Endothelial cell of umbilical vein (primary cell): Measurements from ENCODE around the gene MVB12B. TPM values are rescaled to one million over a fixed set of nuclear protein-coding genes. Genes with fewer than 3 reads are reported as not detected.

Source experiments
- BruUV-seq: library from RNA; stranded (reverse); fragments of 400-500 nt; replicated peaks from 2 replicates; lab custom pipeline; 2021; lab: Mats Ljungman, UMichigan
- CTCF ChIA-PET: fragments of 300-600, 350-600 bp; sonication (Branson Sonifier 250); formaldehyde crosslinking; loops from one replicate; lab custom pipeline; 2021; ENCODE audit warnings: antibody characterized with exemption, inconsistent platforms; lab: Charles Lee
- POLR2A ChIA-PET: fragments of 300-600, 350-600 bp; sonication (Branson Sonifier 250); formaldehyde crosslinking; loops from one replicate; lab custom pipeline; 2021; ENCODE audit warnings: antibody characterized with exemption, inconsistent platforms; lab: Charles Lee
- DNase-seq: peaks from one replicate; pipeline ENCODE4 v3.0.0-alpha.2; 2011; ENCODE audit warnings: low read depth, low spot score
- FAIRE-seq: peaks from 2 replicates; lab custom pipeline; 2011; peaks lifted over from hg19 to GRCh38; lab: Jason Lieb, UNC
- H2AFZ ChIP-seq: 2 replicates; pipeline ENCODE4 v1.6.0; 2012; ENCODE audit warnings: low read depth, low read length, control low read depth, inconsistent platforms
- H3K27ac ChIP-seq: 2 replicates; pipeline ENCODE4 v1.5.1; 2011; ENCODE audit warnings: low read depth, mild to moderate bottlenecking, control low read depth, low read length, moderate library complexity; ENCODE audit not compliant: insufficient read depth
- H3K27me3 ChIP-seq, 2 experiments: 2 replicates each; pipeline versions ENCODE4 v1.6.0 to v1.6.1; 2011; ENCODE audit warnings: low read length in 2 of 2, mixed read lengths in 1 of 2; ENCODE audit not compliant: control insufficient read depth in 2 of 2, insufficient read depth in 2 of 2
- H3K36me3 ChIP-seq, 2 experiments: 2 replicates in 1 of 2; 3 replicates in 1 of 2; pipeline ENCODE4 v1.5.1; 2011; ENCODE audit warnings: low read length in 2 of 2, mild to moderate bottlenecking in 1 of 2, moderate library complexity in 1 of 2; ENCODE audit not compliant: control insufficient read depth in 2 of 2, insufficient read depth in 2 of 2; ENCODE audit errors: extremely low read depth in 1 of 2
- H3K4me1 ChIP-seq: 3 replicates; pipeline ENCODE4 v1.5.1; 2011; ENCODE audit warnings: mild to moderate bottlenecking, low read length; ENCODE audit not compliant: control insufficient read depth, insufficient read depth; ENCODE audit errors: extremely low read depth
- H3K4me2 ChIP-seq: 2 replicates; pipeline ENCODE4 v1.6.1; 2011; ENCODE audit warnings: low read length, control low read depth, mixed read lengths; ENCODE audit not compliant: insufficient read depth
- H3K4me3 ChIP-seq, 3 experiments: fragments of 200-600 bp in 1 of 3; sonication (generic), shearing (Covaris generic) in 1 of 3; replicated peaks in 1 of 3; 2 replicates each; pipeline ENCODE4 v1.5.1; 2011 to 2016; ENCODE audit warnings: control low read depth in 3 of 3, low read length in 3 of 3, mild to moderate bottlenecking in 2 of 3, inconsistent platforms in 1 of 3, low read depth in 1 of 3, moderate library complexity in 1 of 3; ENCODE audit not compliant: insufficient read depth in 1 of 3
- H3K79me2 ChIP-seq: 2 replicates; pipeline ENCODE4 v1.6.0; 2012; ENCODE audit warnings: low read length, inconsistent platforms; ENCODE audit not compliant: control insufficient read depth, insufficient read depth
- H3K9ac ChIP-seq: replicated peaks from 2 replicates; pipeline ENCODE3; 2011; ENCODE audit warnings: low read length, control low read depth; ENCODE audit not compliant: insufficient read depth; ENCODE audit errors: extremely low read depth
- H3K9me1 ChIP-seq: replicated peaks from 3 replicates; pipeline ENCODE4 v1.6.0; 2011; ENCODE audit warnings: mild to moderate bottlenecking, low read length; ENCODE audit not compliant: control insufficient read depth, insufficient read depth; ENCODE audit errors: extremely low read depth
- H3K9me3 ChIP-seq: replicated peaks from 2 replicates; pipeline ENCODE4 v1.5.1; 2012; ENCODE audit warnings: low read length, inconsistent platforms; ENCODE audit not compliant: control insufficient read depth, insufficient read depth
- H4K20me1 ChIP-seq: replicated peaks from 2 replicates; pipeline ENCODE3; 2011; ENCODE audit warnings: mild to moderate bottlenecking, low read length; ENCODE audit not compliant: control insufficient read depth, insufficient read depth; ENCODE audit errors: extremely low read depth
- EZH2 ChIP-seq: IDR thresholded peaks from 2 replicates; pipeline ENCODE4 v1.6.1; 2012; ENCODE audit warnings: borderline replicate concordance, low read depth, mild to moderate bottlenecking, moderate library complexity, low read length, inconsistent platforms; ENCODE audit not compliant: severe bottlenecking
- GATA2 ChIP-seq: IDR thresholded peaks from 2 replicates; pipeline ENCODE4 v1.7.0; 2011; ENCODE audit warnings: low read depth, mild to moderate bottlenecking, moderate library complexity, mixed read lengths, low read length; ENCODE audit not compliant: insufficient read length, insufficient read depth
- JUN ChIP-seq: IDR thresholded peaks from 2 replicates; pipeline ENCODE4 v1.6.1; 2011; ENCODE audit warnings: borderline replicate concordance, low read depth; ENCODE audit not compliant: insufficient read length, insufficient read depth
- MYC ChIP-seq: IDR thresholded peaks from one replicate; pipeline ENCODE4 v1.6.1; 2011; ENCODE audit warnings: mild to moderate bottlenecking, low read depth, low read length
- POLR2A ChIP-seq: IDR thresholded peaks from 2 replicates; pipeline ENCODE4 v1.6.1; 2012; ENCODE audit warnings: low read depth, mild to moderate bottlenecking, control low read depth, low read length
- POLR2AphosphoS5 ChIP-seq: IDR thresholded peaks from 2 replicates; pipeline ENCODE4 v1.6.1; 2012; ENCODE audit warnings: low read depth, mild to moderate bottlenecking, control low read depth, low read length, moderate library complexity; ENCODE audit not compliant: insufficient read depth
- dilution Hi-C: fragments of 300-500 bp; cut with MboI; formaldehyde crosslinking; loops from one replicate; pipeline ENCODE4 v1.15.0; 2019; ENCODE audit warnings: low sequenced_read_pairs; ENCODE audit not compliant: extremely low pct_ligation_motif_present
- intact Hi-C: fragments of 100-400 bp; cut with micrococcal nuclease; formaldehyde crosslinking; loops from one replicate; pipeline ENCODE4 v1.10.0; 2022
- polyA plus RNA-seq, 4 experiments: library from polyadenylated mRNA; depleted of rRNA in 3 of 4; stranded (reverse) in 3 of 4; unstranded in 1 of 4; fragments of >200 nt; gene quantifications; 2 replicates each; pipeline versions ENCODE4 v1.2.1 to v1.2.3, GENCODE V29; 2011 to 2012; ENCODE audit warnings: missing spikeins in 1 of 4
- total RNA-seq: library from RNA; stranded (reverse); gene quantifications from 2 replicates; pipeline ENCODE4 v1.2.3, GENCODE V29; 2021
- TF ChIP-seq, protein P1 (sequence below), 2 donors: IDR thresholded peaks; 1 replicate in 1 of 2; 2 replicates in 1 of 2; pipeline ENCODE4 v1.5.1; 2011; ENCODE audit warnings: low read length in 2 of 2, mild to moderate bottlenecking in 2 of 2, moderate library complexity in 2 of 2, control low read depth in 1 of 2, inconsistent platforms in 1 of 2, low read depth in 1 of 2; ENCODE audit not compliant: insufficient read depth in 1 of 2; ENCODE audit errors: extremely low read depth in 1 of 2
- TF ChIP-seq, protein P2 (sequence below): IDR thresholded peaks from 2 replicates; pipeline ENCODE4 v1.6.1; 2011; ENCODE audit not compliant: insufficient read depth, insufficient read length

MVB12B gene
- total and polyA plus RNA-seq, 2 donors (not counting 3 experiments of a cell fraction or from before 2014, with no cell fraction given) = 6.6 to 17.3 TPM

DNA sequence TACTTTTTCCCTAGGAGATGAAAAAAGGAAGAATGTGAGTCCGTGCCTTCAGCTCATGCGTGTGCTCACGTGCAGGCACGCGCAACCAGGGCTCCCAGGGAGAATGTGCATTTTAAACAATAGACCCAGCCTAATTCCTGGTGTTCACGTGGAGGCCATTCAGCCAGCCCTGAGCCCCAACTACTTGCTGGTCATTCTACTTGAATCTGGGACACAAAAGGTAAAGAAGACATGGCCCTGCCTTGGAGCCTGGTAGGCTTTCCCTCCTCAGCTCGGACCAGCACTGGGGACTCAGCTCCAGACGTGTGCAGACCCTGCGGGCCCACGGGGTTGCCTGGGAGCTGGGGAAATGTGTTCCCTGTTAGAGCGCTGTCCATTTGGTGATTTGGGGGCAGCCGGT is 125.5 kb downstream of the MVB12B start:
- no peak overlapping the region for H2AFZ ChIP-seq
- CTCF ChIA-PET = interaction anchor here (1.0 kb wide), 1 partner anchor 25 kb away, joined by 3 read pairs; no protein-coding TSS in a partner anchor
- TF ChIP-seq MYC = no peak
- TF ChIP-seq EZH2 = no peak
- TF ChIP-seq POLR2A = no peak
- TF ChIP-seq, protein P1, sequence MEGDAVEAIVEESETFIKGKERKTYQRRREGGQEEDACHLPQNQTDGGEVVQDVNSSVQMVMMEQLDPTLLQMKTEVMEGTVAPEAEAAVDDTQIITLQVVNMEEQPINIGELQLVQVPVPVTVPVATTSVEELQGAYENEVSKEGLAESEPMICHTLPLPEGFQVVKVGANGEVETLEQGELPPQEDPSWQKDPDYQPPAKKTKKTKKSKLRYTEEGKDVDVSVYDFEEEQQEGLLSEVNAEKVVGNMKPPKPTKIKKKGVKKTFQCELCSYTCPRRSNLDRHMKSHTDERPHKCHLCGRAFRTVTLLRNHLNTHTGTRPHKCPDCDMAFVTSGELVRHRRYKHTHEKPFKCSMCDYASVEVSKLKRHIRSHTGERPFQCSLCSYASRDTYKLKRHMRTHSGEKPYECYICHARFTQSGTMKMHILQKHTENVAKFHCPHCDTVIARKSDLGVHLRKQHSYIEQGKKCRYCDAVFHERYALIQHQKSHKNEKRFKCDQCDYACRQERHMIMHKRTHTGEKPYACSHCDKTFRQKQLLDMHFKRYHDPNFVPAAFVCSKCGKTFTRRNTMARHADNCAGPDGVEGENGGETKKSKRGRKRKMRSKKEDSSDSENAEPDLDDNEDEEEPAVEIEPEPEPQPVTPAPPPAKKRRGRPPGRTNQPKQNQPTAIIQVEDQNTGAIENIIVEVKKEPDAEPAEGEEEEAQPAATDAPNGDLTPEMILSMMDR (IDR thresholded peaks at IDR 0.05; ENCODE audit: extremely low read depth in 1 of 2, insufficient read depth in 1 of 2, low read depth in 1 of 2, low read length in 2 of 2) = no peak
- TF ChIP-seq JUN = no peak
- TF ChIP-seq, protein P2, sequence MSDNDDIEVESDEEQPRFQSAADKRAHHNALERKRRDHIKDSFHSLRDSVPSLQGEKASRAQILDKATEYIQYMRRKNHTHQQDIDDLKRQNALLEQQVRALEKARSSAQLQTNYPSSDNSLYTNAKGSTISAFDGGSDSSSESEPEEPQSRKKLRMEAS = no peak
- no peak for TF ChIP-seq POLR2AphosphoS5
- no peak for TF ChIP-seq GATA2
- POLR2A ChIA-PET = no interaction called here
- no peak overlapping the region for H3K4me2 ChIP-seq
- H3K36me3 ChIP-seq = peaks cover 0 to 2% of the 10 kb centered on the region in 2 experiments
- no peaks in the 10 kb centered on the region for H3K79me2 ChIP-seq
- no peaks in the 10 kb centered on the region for H3K27me3 ChIP-seq
- H4K20me1 ChIP-seq = no peaks in the 10 kb centered on the region
- DNase-seq (no peak), FAIRE-seq (no peak)
- BruUV-seq = no TSS peak
- no peaks in the 10 kb centered on the region for H3K9me3 ChIP-seq
- no peaks in the 10 kb centered on the region for H3K9me1 ChIP-seq
- intact Hi-C loops (no loop called here), dilution Hi-C loops (no loop called here)
- no peaks in the 10 kb centered on the region for H3K4me1 ChIP-seq
- no peak overlapping the region for H3K9ac ChIP-seq
- no peak overlapping the region for H3K4me3 ChIP-seq
- H3K27ac ChIP-seq = no peak overlapping the region
